Raji (cell line): ENCODE data around the gene ASXL3.

Experiments used
- POLR2A ChIP-seq: IDR thresholded peaks from 2 replicates; pipeline ENCODE4 v1.6.1; 2011; ENCODE audit warnings: low read depth, low read length, control low read depth; ENCODE audit not compliant: insufficient read depth

ASXL3 gene

DNA sequence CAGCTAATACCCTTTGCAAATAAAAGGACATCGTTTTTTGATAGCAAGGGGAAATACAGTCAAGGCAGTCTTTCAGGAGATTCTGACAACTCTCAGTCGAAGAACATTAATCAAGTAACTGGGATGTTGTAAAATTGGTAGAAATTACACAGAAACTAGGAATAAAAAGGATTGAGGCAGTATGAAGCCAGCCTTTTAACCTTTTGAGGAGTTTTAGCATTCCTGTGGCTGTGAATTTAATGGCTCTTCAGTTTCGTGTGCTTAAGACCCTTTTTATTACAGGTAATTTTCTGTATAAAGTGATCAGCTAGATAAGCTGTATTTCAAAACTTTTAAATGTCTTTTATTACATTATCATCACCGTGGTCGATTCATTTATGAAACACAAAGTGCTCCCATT, 91.6 kb downstream of the ASXL3 start:
- TF ChIP-seq POLR2A: no peak

DNA sequence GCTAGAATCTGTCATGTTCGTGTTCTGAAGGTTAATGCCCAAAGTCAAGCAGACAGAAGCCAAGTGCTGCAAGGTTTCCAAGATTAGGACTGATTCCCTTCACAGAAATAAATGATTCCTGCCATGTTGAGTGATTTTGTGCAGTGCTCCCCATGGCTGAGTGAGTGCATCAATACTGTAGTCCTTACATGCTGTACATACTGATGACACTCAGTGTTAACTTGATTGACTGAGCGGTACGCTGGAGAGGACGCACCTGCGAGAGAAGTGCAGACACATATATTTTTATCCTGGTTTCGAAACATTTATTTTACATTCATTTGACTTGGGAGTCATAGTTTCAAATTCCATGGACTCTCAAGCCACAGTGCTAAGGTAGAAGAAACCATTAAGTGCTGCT, 92.0 kb downstream of the ASXL3 start:
- TF ChIP-seq POLR2A: no peak

DNA sequence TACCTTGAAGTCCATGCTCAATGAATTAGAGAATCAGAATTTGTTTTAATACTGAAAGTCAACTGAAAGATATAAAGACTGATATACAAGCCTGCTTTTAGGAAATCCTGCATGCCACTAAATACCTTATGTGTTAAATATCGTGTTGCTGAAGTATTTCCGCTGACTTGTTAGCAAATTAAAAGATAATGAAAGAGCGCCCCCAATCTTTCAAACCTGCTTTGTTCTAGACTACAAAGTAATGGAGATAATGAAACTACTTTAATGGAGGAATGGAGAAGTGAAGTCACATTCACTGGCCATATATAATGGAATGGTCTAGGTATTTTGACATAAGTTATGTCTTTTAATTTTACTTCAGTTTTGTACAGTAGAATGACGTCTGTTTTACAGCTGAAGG, 95.7 kb downstream of the ASXL3 start:
- TF ChIP-seq POLR2A: no peak

DNA sequence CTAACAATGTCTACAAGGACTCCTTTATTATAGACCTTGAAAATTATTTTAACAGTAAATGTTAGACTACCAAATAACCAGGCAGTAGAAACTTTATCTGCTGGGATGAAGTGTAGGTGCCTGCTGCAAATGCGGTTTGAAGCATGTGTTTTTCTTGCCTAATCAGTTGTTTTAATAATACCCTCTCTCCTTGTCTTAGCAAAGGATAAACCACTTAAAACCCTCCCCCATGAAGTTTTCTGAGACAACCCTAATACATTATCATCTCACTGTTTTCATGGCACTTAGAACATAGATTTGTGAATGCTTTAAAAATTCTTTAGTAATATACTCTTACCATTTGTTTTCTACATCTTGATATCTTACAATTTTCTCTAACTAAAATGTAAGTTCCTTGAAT, 98.6 kb downstream of the ASXL3 start:
- TF ChIP-seq POLR2A: no peak

DNA sequence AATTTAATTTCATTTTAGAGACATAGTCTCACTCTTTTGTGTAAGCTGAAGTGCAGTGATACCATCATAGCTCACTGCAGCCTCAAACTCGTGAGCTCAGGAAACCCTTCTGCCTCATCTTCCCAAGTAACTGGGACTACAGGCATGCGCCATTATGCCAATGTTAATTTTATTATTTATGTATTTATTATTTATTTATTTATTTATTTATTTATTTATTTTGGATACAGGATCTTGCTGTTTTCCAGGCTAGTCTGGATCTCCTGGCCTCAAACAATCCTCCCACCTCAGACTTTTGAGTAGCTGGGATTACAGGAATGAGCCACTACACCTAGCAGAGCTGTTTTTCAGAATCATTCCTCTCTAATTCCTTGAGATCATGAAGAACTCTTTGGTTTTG, 99.9 kb downstream of the ASXL3 start:
- TF ChIP-seq POLR2A: no peak

DNA sequence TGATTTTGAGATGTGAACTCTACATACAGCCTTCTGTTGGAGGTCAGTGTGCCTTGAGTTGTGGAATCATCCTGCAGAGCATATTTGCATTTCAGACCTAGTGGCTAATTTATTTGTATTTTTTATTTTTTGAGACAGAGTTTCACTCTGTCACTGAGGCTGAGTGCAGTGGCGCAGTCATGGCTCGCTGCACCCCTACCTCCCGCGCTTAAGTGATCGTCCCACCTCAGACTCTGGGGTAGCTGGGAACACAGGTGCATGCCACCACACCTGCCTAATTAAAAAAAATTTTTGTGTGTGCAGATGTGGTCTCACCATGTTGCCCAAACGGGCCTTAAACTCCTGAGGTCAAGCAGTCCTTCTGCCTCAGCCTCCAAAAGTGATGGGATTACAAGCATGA, 104.4 kb downstream of the ASXL3 start:
- TF ChIP-seq POLR2A: no peak

DNA sequence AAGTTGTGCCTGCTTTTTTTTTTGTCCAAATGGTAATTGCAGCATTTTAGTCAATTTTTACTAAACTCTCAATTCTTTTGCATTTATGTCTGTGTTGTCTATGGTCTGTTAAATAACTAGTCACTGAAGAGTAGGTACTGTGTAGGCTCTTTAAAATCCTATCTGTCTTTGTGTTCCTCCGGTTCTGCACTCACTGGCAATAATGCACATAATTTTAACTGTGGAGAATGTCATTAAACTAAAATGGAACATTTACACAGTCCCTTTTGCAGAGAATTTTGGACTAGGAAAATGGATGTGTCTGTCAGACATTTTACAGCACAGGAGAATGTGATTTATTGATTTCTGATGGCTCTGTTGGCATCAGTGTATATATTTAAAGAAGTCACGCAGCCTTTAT, 116.6 kb downstream of the ASXL3 start:
- no peak for TF ChIP-seq POLR2A

DNA sequence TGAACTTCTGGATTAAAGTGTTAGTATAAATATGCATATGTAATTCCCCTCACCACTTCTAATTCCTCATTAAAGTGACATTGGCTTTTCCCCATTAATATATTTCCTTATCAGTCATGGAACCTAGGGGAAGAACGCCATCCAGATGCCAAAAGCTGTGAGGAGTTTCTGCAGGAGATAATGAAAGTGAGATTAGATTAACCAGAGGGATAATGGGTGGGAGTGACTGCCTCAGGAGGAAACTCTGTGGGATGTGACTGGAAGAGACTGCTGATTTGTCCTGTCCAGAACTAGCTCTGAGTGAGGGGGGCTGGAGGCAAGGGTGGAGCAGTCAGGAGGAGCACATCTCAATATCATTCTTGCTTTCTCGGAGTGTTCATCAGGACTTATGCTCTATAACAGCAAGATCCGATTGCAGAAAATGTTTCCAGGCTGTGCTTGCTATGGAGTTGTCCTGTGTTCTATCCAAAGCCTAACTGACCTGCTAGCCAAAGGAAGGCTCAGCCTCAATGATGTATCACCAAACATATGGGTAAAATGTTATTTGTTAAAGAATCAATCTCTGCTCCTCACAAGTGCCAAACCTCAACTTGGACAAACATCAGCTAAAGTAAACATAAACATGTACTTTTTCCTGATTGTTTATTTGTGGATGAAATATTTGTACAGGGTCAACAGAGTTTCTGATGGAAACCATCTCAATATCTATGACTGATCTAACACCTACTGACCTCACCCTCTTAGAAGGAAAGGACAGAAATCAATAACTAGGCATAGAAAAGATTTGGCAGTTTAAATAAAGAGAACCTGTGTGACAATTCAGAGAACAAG, 118.5 kb downstream of the ASXL3 start:
- TF ChIP-seq POLR2A: no peak

DNA sequence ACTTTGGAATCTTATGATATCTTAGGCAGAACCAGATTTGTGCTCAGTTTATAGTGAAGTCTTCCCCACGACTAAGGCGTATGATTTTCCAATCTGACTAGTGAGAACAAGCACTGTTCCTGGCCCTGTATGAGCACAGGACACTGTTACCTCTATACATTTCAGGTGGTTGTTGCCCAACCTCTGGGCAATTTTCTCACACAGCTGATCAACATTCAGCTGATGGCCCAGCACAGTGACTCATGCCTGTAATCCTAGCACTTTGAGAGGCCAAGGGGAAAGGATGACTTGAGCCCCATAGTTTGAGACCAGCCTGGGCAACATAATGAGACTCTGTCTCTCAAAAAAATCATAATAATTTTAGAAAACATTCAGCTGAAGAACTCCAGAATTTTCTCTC, 119.5 kb downstream of the ASXL3 start:
- TF ChIP-seq POLR2A: no peak

DNA sequence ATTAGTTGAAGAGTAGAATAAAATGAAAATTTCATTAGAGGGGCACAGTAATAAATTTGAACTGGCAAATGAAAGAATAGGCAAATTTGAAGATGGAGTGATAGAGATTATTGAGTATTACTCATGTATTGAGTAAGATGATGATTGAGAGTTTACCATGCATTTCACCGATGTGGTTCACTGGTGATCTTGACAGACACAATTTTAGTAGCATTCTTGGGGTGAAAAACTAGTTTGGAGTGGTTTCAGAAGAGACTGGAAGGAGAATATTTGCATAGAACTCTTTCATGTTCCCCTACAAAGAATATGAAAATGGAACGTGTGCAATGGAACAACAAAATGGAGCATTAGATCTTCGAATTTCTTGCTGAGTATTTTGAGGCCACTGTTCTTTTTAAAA, 121.4 kb downstream of the ASXL3 start:
- no peak for TF ChIP-seq POLR2A

DNA sequence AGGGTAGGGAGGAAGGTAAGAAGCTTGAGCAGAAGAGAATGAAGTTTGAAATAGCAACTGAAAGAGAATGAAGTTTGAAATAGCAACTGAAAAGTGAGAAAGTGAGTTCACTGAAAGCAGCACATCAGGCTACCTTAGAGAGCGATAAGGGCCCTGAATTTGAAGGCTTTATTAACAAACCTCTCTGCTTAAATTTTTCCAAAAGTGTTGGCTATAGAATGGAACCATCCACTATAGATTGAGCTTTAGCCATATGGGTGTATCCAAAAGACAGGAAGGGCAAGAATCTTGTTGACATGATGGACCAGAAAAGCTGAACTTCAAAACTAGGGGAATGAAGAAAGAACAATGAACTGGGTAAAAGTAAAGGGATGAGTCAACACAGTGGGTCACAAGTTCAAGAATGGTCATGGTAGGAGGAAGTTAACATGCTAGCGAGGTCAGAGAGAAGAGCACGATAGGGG, 122.5 kb downstream of the ASXL3 start:
- no peak for TF ChIP-seq POLR2A

DNA sequence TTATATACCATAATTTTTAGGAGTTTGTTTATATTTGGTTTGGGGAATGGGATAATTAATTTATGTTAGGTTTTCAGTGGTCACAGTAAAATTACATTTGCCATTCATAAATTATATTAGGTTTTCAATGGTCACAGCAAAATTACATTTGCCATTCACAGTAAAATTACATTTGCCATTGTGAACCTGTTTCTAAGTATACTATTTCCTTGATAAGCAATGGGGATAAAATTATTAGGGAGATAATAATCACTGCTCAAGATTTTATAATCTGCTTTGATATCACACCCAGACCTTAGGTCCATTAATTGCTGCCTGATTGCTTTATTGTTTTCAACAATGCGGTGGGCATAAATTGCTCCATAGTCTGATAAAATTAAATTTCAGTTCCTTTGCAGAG, 124.6 kb downstream of the ASXL3 start:
- no peak for TF ChIP-seq POLR2A

DNA sequence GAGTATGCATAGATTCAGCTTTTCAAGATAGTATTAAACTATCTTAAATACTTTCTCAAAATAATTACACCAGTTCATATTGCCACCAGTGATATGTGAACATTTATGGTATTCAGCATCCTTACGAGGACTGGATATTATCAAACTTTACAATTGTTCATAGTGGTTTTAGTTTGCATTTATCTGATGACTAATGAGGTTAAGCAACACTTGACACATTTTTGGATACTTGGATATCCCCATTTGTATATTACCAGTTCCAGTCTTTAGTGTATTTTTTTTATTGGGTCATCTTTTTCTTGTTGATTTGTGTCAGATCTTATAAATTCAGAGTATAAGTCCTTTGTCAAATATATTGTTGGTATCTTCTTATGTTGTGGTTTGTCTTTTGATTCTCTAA, 128.4 kb downstream of the ASXL3 start:
- no peak for TF ChIP-seq POLR2A

DNA sequence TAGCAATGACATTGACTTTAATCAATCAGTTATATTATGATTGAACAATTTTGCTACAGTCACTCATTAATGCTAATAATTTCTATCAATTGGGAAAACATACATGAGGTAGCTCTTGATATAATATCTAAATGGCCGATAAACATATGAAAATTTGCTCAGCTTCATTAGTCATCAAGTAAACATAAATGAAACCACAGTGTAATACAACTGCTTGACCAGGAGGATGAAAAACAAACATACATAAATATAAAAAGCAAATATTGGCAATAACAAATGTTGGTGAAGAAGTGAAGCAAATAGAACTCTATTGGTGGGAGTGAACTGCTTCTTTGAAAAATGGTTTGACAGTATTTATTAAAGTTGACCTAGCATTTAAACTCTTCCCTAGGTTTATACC, 130.9 kb downstream of the ASXL3 start:
- no peak for TF ChIP-seq POLR2A

DNA sequence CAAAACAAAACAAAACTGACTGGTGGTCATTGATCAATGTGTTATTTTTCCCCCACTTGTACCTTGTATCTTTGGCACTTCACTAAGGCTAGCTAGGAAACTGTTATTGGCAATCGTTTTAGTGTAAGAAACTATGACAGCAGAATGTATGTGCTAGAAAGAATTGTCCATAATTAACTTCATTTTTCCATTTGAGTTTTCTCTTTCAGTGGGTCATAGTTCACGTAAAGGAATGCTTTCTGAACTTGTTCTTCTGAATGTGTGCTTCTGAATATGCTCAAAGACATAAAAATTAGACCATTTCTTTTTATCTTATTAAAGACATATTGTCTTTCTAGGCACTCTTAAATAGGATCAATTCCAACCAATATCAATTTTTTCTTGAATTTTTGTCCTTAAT, 132.2 kb downstream of the ASXL3 start:
- no peak for TF ChIP-seq POLR2A

DNA sequence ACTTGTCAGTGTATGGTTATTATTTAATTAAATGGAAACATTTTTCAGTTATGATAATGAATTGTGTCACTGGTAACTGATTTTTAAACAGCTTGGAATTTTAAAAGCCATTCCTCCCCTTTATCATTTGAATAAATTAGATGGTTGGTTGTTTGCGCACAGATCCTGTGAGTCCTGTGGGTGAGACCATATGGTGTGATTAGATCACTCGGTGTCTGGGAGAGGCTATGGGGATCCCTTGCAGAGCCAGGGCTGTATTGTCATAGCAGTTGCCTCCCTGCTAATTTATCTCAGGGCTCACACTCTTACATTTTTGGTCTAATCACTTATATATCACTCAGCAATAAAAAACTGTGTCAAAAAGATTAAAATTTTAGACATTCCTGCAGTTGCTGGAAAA, 133.5 kb downstream of the ASXL3 start:
- no peak for TF ChIP-seq POLR2A

DNA sequence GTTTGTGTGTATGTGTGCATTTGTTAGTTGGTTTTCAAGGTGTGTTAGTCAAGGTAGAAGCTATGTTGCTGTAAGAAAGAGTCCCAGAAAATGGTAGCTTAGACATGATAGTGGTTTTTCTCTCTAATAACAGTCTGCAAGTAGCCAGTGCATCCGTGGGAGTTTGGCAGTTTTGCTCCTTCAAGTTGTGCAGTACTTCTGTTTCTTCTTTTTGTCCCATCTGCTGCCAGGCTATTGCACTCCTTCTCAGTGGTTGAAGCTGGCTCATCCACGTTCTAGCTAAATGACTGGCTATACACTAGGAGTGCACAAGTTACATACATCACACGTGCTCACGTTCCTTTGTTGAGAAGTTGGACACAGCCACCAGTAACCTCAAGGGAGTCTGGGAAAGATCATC, 134.7 kb downstream of the ASXL3 start:
- no peak for TF ChIP-seq POLR2A
